ENCODE measurements around the gene GALNT9. TPM values are rescaled to one million over a fixed set of nuclear protein-coding genes. Genes with fewer than 3 reads are reported as not detected.

Gene GALNT9
- total and polyA plus RNA-seq, 9 donors, result 0.12 to 21.9 (median 1.3) TPM; not detected in 1

DNA sequence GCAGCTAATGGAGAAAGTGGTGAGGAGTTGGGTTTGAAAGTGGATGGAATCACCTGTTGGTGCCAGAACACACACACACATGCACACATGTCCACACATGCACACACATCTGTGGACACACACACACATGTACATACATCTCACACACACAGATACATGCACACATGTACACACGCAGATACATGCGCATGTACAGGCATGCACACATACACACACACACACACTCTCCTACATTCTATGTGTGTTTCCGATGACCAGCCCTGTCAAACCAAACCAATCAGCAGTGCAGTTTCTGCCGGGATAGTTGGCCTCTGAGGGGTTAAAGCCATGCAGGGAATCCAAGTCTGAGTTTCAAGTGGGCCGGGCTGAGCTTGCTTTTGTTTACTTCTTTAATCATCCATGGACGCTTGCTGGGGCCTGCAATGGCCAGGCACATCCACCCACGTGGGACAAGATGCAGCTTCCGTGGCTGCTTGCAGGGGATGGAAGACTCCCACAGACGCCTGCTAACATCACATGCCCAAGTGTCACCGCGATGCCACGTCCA, 52.5 kb downstream of the GALNT9 start:
- H3K4me1 ChIP-seq (ENCODE audit: insufficient read depth), result peaks cover 3% of the 10 kb centered on the region
- no peak overlapping the region for H3K4me3 ChIP-seq
- intact Hi-C loops (cut with DNase I), result no loop called here
- DNase-seq, result no peak
- H3K9me3 ChIP-seq, result no peaks in the 10 kb centered on the region
- no peak overlapping the region for H3K27ac ChIP-seq
- TF ChIP-seq EP300 (IDR thresholded peaks at IDR 0.05), result no peak
- no peak for TF ChIP-seq POLR2A (IDR thresholded peaks at IDR 0.05)
- TF ChIP-seq, protein P1, sequence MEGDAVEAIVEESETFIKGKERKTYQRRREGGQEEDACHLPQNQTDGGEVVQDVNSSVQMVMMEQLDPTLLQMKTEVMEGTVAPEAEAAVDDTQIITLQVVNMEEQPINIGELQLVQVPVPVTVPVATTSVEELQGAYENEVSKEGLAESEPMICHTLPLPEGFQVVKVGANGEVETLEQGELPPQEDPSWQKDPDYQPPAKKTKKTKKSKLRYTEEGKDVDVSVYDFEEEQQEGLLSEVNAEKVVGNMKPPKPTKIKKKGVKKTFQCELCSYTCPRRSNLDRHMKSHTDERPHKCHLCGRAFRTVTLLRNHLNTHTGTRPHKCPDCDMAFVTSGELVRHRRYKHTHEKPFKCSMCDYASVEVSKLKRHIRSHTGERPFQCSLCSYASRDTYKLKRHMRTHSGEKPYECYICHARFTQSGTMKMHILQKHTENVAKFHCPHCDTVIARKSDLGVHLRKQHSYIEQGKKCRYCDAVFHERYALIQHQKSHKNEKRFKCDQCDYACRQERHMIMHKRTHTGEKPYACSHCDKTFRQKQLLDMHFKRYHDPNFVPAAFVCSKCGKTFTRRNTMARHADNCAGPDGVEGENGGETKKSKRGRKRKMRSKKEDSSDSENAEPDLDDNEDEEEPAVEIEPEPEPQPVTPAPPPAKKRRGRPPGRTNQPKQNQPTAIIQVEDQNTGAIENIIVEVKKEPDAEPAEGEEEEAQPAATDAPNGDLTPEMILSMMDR (IDR thresholded peaks at IDR 0.05), result no peak
- no peaks in the 10 kb centered on the region for H3K27me3 ChIP-seq
- WGBS, 3 donors, result 23 to 35% (median 25%) methylated on average over 12 of the region's 12 CpGs
- H3K36me3 ChIP-seq, result no peaks in the 10 kb centered on the region

DNA sequence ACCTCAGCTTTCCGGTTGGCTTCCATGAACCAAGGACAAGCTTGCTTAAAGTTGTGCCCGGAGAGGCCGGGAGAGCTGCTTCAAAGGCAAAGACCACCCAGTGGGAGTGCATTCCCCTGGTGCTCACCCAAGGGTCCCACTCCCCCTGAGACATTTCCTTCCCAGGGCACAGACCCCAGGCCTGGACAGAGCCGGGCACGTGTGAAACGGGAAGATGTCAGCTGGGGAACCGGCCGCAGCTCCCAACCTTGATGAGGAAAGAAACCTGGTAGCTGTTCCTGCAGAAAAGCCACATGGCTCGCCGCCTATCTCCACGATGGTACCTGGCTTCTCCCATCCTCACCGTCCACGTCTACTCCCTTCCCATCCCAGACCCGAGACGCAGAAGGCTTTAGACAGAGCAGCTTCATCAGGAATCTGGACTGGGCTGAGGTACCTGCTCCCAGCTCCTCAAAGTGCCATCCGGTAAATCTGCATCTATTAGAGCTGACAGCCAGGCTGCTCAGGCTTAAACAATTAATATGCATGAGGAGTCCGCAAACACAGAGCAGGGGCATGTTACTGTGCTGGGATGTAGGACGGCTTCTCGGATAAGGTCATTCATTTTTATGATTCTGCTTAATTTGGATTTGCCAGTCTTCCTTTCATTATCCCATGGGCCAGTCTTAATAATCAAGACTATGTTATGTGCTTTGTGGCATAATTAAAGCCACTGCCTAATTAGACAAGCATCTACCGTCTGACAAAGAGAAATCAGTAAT, 53.1 kb downstream of the GALNT9 start:
- WGBS, 3 donors, result 77 to 83% (median 80%) methylated on average over 20 of the region's 20 CpGs
- intact Hi-C loops (cut with DNase I), result no loop called here
- no peaks in the 10 kb centered on the region for H3K36me3 ChIP-seq
- H3K27ac ChIP-seq, result no peak overlapping the region
- H3K4me3 ChIP-seq, result no peak overlapping the region
- DNase-seq, result no peak
- peaks cover 3% of the 10 kb centered on the region for H3K4me1 ChIP-seq (ENCODE audit: insufficient read depth)
- no peak for TF ChIP-seq POLR2A (IDR thresholded peaks at IDR 0.05)
- TF ChIP-seq EP300 (IDR thresholded peaks at IDR 0.05), result no peak
- TF ChIP-seq, protein P1 (IDR thresholded peaks at IDR 0.05), result no peak
- no peaks in the 10 kb centered on the region for H3K9me3 ChIP-seq
- no peaks in the 10 kb centered on the region for H3K27me3 ChIP-seq

DNA sequence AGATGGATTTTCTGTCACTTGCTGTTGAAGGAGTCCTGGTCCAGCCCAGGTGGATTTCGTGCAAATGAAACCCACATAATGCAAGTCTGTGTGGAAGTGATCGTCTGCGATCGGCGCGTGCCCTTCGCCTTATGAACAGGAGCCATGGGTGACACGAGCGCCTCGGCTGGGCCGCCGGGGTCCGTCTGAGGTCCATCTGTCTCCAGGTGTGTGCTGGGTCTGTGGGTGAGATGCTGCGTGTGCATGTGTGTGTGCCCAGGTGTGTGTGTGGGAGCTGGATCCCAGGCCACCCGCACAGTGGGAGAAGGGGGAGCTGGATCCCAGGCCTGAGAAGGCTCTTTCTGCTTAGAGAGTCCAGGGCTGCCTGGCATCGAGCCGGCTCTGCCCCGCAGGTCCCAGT, 53.8 kb downstream of the GALNT9 start:
- Histone ChIP-seq H3K4me3 (no peak overlapping the region), H3K27me3 (no peaks in the 10 kb centered on the region), H3K4me1 (ENCODE audit: insufficient read depth) (peaks cover 3% of the 10 kb centered on the region), H3K27ac (no peak overlapping the region), H3K9me3 (no peaks in the 10 kb centered on the region), H3K36me3 (no peaks in the 10 kb centered on the region)
- intact Hi-C loops (cut with DNase I), result no loop called here
- no peak for DNase-seq
- TF ChIP-seq, protein P1 (IDR thresholded peaks at IDR 0.05), result no peak
- TF ChIP-seq POLR2A (IDR thresholded peaks at IDR 0.05), result no peak
- TF ChIP-seq EP300 (IDR thresholded peaks at IDR 0.05), result no peak
- 83 to 91% (median 89%) methylated on average over 18 of the region's 18 CpGs for WGBS, 3 donors

DNA sequence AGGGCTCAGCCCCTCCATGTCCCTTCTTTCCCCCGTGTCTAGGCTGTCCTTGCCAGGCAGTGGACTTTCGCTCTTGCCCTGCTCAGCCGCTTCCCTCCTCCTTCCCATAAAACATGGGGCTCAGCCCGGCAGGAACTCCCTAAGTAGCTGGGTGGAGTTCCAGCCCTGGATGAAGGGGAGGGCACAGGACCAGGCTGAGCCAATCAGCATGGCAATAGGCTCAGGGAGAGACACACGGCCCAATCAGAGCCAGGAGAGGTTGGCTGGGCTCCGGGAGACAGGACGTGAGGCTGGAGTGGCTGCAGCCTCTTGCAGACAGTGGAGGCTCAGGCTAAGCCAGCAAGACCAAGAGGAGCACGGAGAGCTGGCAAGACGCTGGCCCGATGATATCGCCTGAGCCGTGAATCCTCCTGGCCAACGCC, 54.3 kb downstream of the GALNT9 start:
- WGBS, 3 donors, result 46 to 59% (median 54%) methylated on average over 13 of the region's 13 CpGs
- TF ChIP-seq POLR2A (IDR thresholded peaks at IDR 0.05), result no peak
- TF ChIP-seq EP300 (IDR thresholded peaks at IDR 0.05), result no peak
- TF ChIP-seq, protein P1 (IDR thresholded peaks at IDR 0.05), result no peak

More for the DNA sequence above, 54.3 kb downstream of the GALNT9 start:
- H3K4me3 ChIP-seq, result no peak overlapping the region
- H3K36me3 ChIP-seq, result no peaks in the 10 kb centered on the region
- no peak overlapping the region for H3K27ac ChIP-seq
- intact Hi-C loops (cut with DNase I), result no loop called here
- no peak for DNase-seq
- no peaks in the 10 kb centered on the region for H3K9me3 ChIP-seq
- peaks cover 3% of the 10 kb centered on the region for H3K4me1 ChIP-seq (ENCODE audit: insufficient read depth)
- H3K27me3 ChIP-seq, result no peaks in the 10 kb centered on the region

All from ovary (tissue), 9 donors.